Urinary bladder (tissue), 4 donors: Measurements from ENCODE around the gene S100A4. TPM values are rescaled to one million over a fixed set of nuclear protein-coding genes. Genes with fewer than 3 reads are reported as not detected.
"Not testable (repeated sequence)": the region's sequence is repeated elsewhere in the genome, so short reads cannot be mapped to it uniquely, and the experiment has no call there.

ENCODE experiments used
- DNase-seq: peaks from one replicate; pipeline ENCODE4 v3.0.0-alpha.2; 2015; ENCODE audit errors: extremely low spot score
- H3K27ac ChIP-seq: one replicate; pipeline ENCODE4 v1.5.1; 2013; ENCODE audit warnings: low read depth, mild to moderate bottlenecking, moderate library complexity
- H3K36me3 ChIP-seq: one replicate; pipeline ENCODE4 v1.6.1; 2013; ENCODE audit warnings: mild to moderate bottlenecking, moderate library complexity; ENCODE audit not compliant: insufficient read depth
- H3K4me1 ChIP-seq: one replicate; pipeline ENCODE4 v1.6.1; 2013; ENCODE audit warnings: mild to moderate bottlenecking, moderate library complexity; ENCODE audit not compliant: insufficient read depth
- H3K4me3 ChIP-seq: one replicate; pipeline ENCODE4 v1.5.1; 2013; ENCODE audit warnings: low read depth, low read length
- WGBS: extraction: QIAGEN DNeasy Blood & Tissue Kit; methylation state at CpG from one replicate; pipeline ENCODE4 v1.1.7; 2013; 5-methylcytosine and 5-hydroxymethylcytosine counted together
- polyA plus RNA-seq: library from polyadenylated mRNA; stranded (reverse); fragments of 200-250 nt; gene quantifications from one replicate; pipeline ENCODE4 v1.2.3, GENCODE V29; 2013
- total RNA-seq: library from RNA; depleted of rRNA; stranded (reverse); fragments of >200 nt; gene quantifications from one replicate; pipeline ENCODE4 v1.2.3, GENCODE V29; 2014
- donor health status: healthy with polysubstance abuse.
- donor health status: healthy.

Gene S100A4
- total RNA-seq = 113 TPM
- 440 TPM for polyA plus RNA-seq

DNA sequence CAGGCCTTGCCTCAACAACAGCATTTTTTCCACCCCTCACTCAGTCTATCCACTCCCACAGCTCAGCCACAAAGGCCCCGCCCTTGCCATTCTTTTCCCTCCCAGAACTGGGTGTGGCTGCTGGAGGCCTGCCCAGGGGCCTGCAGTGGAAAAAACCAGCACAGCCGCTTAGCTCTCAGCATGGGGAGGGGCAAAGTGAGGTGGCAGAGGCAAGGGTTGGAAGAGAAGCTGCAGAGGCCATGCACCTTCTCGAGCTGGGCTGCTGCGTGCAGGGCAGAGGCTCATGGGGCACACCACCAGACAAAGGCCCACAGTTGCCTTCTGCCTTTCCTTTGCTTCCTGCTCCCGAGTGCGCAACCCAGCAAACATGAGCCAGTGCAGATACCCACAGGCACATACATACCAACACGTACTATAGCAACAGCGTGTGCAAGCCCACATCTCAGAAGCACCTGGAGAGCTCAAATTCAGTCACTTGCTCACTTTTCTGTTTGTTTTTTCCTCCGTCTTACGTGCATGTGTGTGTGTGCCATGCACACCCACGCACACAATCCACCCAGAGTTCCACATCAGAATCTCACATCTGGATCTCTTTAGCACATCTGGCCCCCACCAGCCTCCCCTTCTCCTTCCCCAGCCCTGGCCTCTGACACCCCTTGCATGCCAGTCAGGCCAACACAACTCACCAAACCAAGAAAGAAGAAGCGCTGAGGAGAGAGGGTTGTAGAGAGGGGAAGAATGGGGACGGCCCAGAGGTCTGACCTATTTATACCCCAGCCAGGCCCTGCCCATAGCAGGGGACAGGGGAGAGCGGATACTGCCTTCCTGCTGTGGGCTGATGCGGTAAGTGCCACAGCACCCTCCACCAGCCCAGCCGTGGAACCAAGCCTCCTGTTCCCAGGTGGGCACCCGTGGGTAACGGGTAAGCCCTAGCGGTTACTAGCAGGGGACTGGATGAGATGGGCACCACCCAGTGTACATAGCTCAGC lies at the start of gene S100A4:
Gene S100A4, minus strand, starts transcription at position 740 of the 989 bp plus-strand sequence. CDS start 1,012 bp downstream, outside the sequence.
- H3K36me3 ChIP-seq = no peaks in the 10 kb centered on the region
- WGBS = 37% methylated on average over 19 of the region's 19 CpGs
- peak within 1 kb of the TSS; percentile 16 for H3K4me3 ChIP-seq
- peak; percentile 89 for DNase-seq
- H3K4me1 ChIP-seq = peaks cover 2% of the 10 kb centered on the region
- peak within 1 kb of the TSS; percentile 73 for H3K27ac ChIP-seq

DNA sequence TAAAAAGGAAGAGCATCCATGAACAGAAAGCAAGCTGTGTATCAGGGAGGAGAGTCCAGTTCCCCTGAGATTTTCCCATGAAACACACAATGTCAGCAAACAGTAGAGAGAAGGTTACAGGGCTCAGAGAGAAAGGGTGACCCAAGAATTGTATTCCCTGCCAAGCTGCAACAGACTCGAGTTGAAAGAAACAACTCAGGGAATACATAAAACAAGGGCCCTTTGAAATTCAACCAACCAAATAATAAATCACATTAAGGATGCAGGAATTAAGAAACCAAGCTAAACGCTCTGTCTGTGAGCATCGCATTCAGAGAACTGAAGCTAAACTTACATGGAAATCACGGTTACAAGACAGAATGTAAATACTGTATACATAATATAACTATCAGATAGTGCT lies 47.1 kb upstream of the S100A4 start:
- no peak for DNase-seq
- 49% methylated on average over 4 of the region's 4 CpGs for WGBS
- H3K27ac ChIP-seq = no peak overlapping the region

DNA sequence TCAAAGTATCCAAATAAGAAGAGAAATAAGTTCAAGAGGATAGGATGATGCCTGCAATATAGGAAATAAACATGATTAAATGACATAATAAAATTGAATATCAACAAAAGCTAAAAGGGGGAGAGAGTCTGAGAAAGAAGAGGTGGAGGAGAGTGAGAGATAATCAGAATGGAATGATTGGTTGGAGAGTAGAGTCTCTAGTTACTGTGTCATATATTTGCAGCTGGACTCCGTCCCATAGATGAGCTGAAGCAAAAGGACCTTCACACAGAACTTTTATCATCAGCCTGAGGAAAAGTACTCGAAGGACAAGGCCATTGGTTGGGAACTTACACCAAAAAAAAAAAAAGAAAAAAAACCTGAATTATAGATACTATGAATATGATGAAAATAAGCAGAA lies 42.9 kb upstream of the S100A4 start:
- no peak overlapping the region for H3K4me3 ChIP-seq
- WGBS = 76% methylated on average over 2 of the region's 2 CpGs
- no peak overlapping the region for H3K27ac ChIP-seq
- no peak for DNase-seq
- H3K36me3 ChIP-seq = no peaks in the 10 kb centered on the region
- H3K4me1 ChIP-seq = no peaks in the 10 kb centered on the region

More for the DNA sequence above, 47.1 kb upstream of the S100A4 start:
- Histone ChIP-seq H3K36me3 (no peaks in the 10 kb centered on the region), H3K4me3 (no peak overlapping the region), H3K4me1 (no peaks in the 10 kb centered on the region)

DNA sequence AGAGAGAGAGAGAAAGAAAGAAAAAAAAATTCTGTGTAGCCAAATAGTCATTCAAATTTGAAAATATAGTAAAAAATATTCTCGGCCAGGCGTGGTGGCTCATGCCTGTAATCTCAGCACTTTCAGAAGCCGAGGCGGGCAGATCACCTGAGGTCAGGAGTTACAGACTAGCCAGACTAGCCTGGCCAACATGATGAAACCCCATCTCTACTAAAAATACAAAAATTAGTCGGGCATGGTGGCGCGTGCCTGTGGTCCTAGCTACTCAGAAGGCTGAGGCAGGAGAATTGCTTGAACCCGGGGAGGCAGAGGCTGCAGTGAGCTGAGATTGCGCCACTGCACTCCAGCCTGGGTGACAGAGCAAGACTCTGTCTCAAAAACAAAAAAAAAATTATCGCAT lies 42.4 kb upstream of the S100A4 start:
- H3K27ac ChIP-seq, H3K4me1 ChIP-seq, H3K4me3 ChIP-seq, DNase-seq, H3K36me3 ChIP-seq: not testable (repeated sequence)
- WGBS = 93% methylated on average over 10 of the region's 10 CpGs

DNA sequence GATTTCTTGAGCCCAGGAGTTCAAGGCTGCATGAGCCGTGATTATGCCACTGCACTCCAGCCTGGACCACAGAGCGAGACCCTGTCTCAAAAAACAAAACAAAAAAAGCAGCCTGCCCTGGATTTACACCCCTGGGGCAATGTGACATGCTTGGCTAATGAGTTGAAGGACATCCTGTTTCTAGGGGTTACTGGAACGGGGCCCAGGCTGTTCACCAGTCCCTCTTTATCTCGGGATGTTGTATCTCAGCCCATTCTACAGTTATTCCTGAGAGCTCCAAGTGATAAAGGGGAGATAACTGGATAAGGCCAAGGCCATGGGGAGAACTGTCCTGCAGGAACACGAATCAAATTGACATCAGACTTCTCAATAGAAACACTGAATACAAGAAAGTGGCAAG lies 41.7 kb upstream of the S100A4 start:
- DNase-seq = no peak
- WGBS = 62% methylated on average over 5 of the region's 5 CpGs
- Histone ChIP-seq H3K4me1 (no peaks in the 10 kb centered on the region), H3K4me3 (no peak overlapping the region), H3K27ac (no peak overlapping the region), H3K36me3 (no peaks in the 10 kb centered on the region)

DNA sequence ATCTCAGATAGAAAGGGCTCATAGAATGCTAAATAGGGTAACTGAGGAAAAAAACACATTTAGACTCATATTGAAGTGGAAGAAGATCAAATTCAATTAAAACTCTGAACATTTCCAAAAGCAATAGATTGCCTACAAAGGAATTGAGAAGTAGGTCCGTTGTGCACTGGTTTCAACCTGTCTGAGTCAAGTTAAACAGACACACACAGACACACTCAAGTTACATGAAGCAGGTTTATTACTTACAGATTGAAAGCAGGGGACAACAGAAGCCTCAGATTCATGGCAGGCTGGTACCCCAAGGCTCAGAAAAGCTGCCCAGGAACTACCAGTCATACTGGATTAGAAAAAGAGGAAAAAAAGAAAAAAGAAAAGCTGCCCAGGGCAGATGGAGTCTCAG lies 40.7 kb upstream of the S100A4 start:
- no peaks in the 10 kb centered on the region for H3K36me3 ChIP-seq
- no peaks in the 10 kb centered on the region for H3K4me1 ChIP-seq
- no peak overlapping the region for H3K27ac ChIP-seq
- H3K4me3 ChIP-seq = no peak overlapping the region
- no peak for DNase-seq
- 34% methylated on average over 1 of the region's 1 CpG for WGBS

- H3K4me3 ChIP-seq = no peak overlapping the region
- DNase-seq = no peak
- no peaks in the 10 kb centered on the region for H3K36me3 ChIP-seq
- H3K4me1 ChIP-seq = no peaks in the 10 kb centered on the region
- WGBS = 89% methylated on average over 1 of the region's 1 CpG
- no peak overlapping the region for H3K27ac ChIP-seq
These were observed 39.4 kb upstream of the S100A4 start for GRCh38 chr1:153585006-153585405.

DNA sequence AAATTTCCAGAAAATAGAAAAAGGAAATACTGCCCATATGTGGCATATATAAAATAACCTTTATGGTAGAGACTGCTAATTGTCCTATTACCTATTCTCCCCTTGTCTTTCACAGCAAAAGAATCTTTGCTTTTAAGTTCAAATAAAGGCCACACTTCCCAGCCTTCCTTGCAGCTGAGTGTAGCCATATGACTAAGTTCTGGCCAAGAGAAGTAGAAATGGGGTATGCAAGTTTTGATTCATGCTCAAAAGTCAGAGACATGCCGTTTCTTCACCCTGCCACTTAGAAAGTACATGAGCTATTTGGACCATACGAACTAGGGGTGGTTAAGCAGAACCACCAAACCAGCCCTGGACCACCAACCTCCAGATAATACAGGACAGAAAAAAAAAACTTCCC lies 38.4 kb upstream of the S100A4 start:
- no peak overlapping the region for H3K27ac ChIP-seq
- no peak for DNase-seq
- H3K4me3 ChIP-seq = no peak overlapping the region
- H3K4me1 ChIP-seq = no peaks in the 10 kb centered on the region
- no peaks in the 10 kb centered on the region for H3K36me3 ChIP-seq
- WGBS = 85% methylated on average over 2 of the region's 2 CpGs

DNA sequence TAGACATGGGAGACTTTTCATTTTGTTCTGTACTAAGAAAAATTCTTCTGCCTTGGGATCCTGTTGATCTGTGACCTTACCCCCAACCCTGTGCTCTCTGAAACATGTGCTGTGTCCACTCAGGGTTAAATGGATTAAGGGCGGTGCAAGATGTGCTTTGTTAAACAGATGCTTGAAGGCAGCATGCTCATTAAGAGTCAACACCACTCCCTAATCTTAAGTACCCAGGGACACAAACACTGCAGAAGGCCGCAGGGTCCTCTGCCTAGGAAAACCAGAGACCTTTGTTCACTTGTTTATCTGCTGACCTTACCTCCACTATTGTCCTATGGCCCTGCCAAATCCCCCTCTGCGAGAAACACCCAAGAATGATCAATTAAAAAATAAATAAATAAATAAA lies 37.9 kb upstream of the S100A4 start:
- H3K4me1 ChIP-seq, H3K36me3 ChIP-seq, DNase-seq, H3K27ac ChIP-seq, H3K4me3 ChIP-seq: not testable (repeated sequence)
- WGBS = 91% methylated on average over 3 of the region's 3 CpGs

- not testable (repeated sequence) for H3K4me3 ChIP-seq, DNase-seq, H3K27ac ChIP-seq, H3K36me3 ChIP-seq, H3K4me1 ChIP-seq
- WGBS = 93% methylated on average over 32 of the region's 34 CpGs
These were observed 37.2 kb upstream of the S100A4 start for GRCh38 chr1:153582836-153583235.

DNA sequence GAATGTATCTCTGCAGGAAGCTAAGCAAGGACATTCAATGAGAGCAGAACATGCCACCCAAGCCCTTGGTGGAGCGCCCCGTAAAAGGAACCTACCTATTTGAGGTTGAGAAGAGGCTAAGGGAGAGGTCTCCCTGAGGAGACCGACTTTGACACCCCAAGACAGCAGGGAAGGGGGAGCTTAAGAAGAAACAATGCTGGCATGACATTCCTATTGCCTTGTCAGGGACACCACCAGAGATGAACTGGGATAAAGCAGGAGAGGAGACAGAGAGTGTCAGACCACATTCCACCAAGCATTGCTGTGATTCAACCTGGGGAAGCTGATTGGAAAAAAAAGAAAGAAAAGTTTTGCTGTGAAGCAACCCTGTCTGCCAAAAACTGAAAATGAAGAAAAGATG lies 33.3 kb upstream of the S100A4 start:
- DNase-seq = no peak
- WGBS = 91% methylated on average over 3 of the region's 3 CpGs
- no peaks in the 10 kb centered on the region for H3K4me1 ChIP-seq
- H3K27ac ChIP-seq = no peak overlapping the region
- H3K36me3 ChIP-seq = no peaks in the 10 kb centered on the region
- H3K4me3 ChIP-seq = no peak overlapping the region

- Histone ChIP-seq H3K4me3 (no peak overlapping the region), H3K4me1 (no peaks in the 10 kb centered on the region), H3K36me3 (no peaks in the 10 kb centered on the region), H3K27ac (no peak overlapping the region)
- DNase-seq = no peak
These were observed 32.9 kb upstream of the S100A4 start for GRCh38 chr1:153578490-153578889.

DNA sequence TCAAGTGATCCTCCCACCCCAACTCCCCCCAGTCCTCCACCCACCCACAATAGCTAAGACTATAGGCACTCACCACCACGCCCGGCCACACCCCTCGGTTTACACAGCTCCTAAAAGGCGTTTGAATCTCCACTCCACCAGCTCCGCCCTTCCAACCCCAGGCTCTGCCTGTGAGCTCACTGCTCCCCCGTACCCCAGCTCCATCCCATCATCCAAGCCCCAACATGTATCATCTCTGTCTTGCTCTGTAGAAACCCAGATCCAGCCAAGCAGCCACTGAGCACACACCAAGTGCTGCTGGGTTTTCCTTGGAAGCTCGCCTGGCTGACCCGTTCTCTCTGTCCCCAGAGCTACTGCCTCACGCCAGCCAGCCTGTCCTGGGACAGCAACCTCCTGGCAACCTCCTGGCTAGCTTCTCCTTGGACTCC lies 32.0 kb upstream of the S100A4 start:
- no peak overlapping the region for H3K27ac ChIP-seq
- no peak for DNase-seq
- H3K36me3 ChIP-seq = no peaks in the 10 kb centered on the region
- H3K4me1 ChIP-seq = no peaks in the 10 kb centered on the region
- no peak overlapping the region for H3K4me3 ChIP-seq
- WGBS = 68% methylated on average over 9 of the region's 9 CpGs

GRCh38 chr1:153577138-153577537 lies 31.5 kb upstream of the S100A4 start:
- no peak overlapping the region for H3K27ac ChIP-seq
- DNase-seq = no peak
- no peaks in the 10 kb centered on the region for H3K36me3 ChIP-seq
- no peak overlapping the region for H3K4me3 ChIP-seq
- no peaks in the 10 kb centered on the region for H3K4me1 ChIP-seq
- WGBS = 71% methylated on average over 4 of the region's 4 CpGs
